GM19043 (cell line): Measurements from ENCODE around the gene ATRAID.
"Not testable (repeated sequence)": the region's sequence is repeated elsewhere in the genome, so short reads cannot be mapped to it uniquely, and the experiment has no call there.

Experiments used
- ATAC-seq: cut with Tn5 transposase; IDR thresholded peaks from one replicate; pipeline ENCODE4 v1.9.1; 2021; ENCODE audit warnings: low read depth; ENCODE audit not compliant: unreplicated experiment

ATRAID gene

DNA sequence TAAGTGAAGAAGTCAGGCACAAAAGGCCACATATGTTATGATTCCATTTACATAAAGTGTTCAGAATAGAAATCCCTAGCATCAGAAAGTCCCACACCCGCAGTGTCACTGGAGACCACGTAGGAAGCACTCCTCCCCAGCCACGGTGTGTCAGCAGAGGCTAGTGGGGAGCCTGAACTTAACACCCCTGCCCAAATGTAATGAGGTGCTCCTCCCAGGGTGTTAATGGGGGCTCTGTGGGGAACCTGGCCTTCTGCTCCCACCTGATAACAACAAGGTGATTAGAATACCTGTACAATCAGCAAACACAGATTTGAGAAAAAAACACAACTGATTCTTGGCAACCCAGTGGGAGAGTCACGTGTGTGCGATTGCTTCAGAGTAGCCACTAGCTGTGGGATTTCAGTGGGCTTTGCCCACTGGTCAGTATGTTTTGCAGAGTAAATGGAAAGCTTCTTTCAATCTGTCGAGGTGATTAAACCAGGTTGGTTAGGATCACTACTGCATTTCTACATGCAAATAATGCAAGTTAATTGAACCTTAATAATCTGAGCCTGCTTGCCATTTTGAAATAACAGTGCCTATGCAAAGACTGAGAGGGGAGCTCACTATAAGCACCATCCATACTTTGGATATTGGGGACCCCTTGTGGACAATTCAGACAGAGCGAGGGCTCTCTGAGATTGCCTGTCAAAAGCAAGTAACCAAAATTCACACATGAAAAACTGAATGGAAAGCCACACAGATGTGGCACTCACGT is 20.6 kb upstream of the ATRAID start:
- ATAC-seq, result no peak

GRCh38 chr2:27194538-27195354 is 17.1 kb upstream of the ATRAID start:
- no peak for ATAC-seq

DNA sequence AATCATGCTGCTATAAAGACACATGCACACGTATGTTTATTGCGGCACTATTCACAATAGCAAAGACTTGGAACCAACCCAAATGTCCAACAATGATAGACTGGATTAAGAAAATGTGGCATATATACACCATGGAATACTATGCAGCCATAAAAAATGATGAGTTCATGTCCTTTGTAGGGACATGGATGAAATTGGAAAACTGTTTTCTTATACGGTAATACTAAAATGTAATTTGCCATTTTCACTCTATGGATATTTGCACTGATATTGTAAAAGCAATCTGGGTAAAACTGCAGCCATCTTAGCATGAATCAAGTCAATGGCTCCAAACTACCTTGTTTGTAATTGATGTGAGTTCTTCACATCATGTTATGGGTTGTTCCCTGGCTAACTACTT is 16.0 kb upstream of the ATRAID start:
- not testable (repeated sequence) for ATAC-seq

GRCh38 chr2:27198068-27198467 is 13.8 kb upstream of the ATRAID start:
- ATAC-seq, result not testable (repeated sequence)

- no peak for ATAC-seq
Measured at GRCh38 chr2:27198627-27199026, 13.2 kb upstream of the ATRAID start.

DNA sequence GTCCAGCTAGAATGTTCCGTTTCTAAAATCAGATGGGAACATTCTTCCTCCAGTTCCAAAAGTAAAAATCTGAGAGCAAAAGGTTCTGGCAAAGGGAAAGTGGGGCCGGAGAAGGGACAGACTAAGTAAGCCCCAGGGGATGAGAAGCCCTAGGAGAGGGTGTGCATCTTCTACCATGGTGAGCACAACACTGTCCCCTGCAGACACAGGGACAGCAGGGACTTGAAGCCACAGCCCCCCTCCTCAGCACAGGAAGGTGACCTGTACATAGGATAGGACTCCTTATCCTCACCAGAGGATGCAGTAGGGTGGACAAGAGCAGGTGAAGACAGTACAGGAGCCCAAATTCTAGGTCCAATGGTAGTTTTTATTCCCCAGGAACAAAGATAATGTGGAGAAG is 12.6 kb upstream of the ATRAID start:
- no peak for ATAC-seq

- no peak for ATAC-seq
Measured at GRCh38 chr2:27201675-27202074, 10.2 kb upstream of the ATRAID start.

GRCh38 chr2:27202854-27203253 is 9.0 kb upstream of the ATRAID start:
- ATAC-seq, result no peak

- no peak for ATAC-seq
Measured at GRCh38 chr2:27203741-27204140, 8.1 kb upstream of the ATRAID start.

GRCh38 chr2:27204566-27204965 is 7.3 kb upstream of the ATRAID start:
- ATAC-seq, result no peak

DNA sequence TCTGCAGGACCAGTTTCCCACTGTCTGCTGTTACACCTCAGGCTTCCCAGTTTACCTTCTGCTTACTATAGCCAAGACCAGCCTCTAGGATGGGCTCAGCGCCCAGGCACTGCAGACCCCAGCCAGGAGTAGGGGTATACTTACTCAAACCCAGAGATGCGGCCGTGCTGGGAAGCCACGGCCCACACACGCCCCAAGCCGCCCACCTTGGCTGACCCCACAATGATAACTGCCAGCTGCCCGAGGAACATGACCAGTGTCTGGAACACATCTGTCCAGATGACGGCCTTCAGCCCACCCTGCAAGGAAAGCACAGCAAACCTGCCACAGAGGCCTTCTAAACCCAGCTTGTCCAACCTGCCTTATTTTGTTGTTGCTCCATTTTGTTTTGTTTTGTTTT is 6.6 kb upstream of the ATRAID start:
- ATAC-seq, result no peak

- no peak for ATAC-seq
Measured at GRCh38 chr2:27206346-27206745, 5.5 kb upstream of the ATRAID start.

- no peak for ATAC-seq
Measured at GRCh38 chr2:27208486-27209050, 3.3 kb upstream of the ATRAID start.

DNA sequence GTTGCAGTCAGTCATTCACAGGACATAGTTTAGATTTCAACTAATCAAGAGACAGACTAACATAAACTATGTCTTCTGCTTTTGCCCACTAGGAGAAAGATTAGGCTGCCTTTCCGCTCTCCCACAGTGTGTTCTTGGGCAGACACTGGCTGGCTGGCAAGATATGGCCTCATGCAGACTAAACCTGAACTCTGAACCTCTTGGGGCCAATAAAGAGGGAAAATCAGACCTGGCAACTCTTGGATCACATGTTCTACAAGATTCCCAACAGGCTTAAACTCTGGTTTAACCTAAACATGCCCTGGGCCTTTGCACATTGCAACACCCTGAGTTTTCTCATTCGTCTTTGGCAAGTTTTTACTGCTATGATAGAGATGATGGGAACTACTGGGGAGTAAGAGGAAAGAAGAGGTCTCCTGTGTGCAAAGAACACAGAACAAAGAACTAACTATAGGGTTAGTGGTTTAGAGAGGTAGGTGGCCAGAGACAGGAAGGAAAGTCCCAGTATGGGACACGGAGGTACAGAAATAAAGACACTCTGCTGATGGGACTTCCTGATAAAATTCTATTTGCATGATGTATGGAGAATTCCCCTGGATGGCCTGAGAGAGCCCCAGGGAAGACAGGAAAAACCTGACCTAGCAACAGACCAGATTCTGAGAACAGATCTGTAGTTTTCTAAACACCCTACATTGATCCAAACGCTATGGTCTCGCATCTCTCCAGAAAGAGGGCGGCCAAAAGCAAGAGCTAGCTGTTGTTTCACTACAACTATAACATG is 2.0 kb upstream of the ATRAID start:
- no peak for ATAC-seq

DNA sequence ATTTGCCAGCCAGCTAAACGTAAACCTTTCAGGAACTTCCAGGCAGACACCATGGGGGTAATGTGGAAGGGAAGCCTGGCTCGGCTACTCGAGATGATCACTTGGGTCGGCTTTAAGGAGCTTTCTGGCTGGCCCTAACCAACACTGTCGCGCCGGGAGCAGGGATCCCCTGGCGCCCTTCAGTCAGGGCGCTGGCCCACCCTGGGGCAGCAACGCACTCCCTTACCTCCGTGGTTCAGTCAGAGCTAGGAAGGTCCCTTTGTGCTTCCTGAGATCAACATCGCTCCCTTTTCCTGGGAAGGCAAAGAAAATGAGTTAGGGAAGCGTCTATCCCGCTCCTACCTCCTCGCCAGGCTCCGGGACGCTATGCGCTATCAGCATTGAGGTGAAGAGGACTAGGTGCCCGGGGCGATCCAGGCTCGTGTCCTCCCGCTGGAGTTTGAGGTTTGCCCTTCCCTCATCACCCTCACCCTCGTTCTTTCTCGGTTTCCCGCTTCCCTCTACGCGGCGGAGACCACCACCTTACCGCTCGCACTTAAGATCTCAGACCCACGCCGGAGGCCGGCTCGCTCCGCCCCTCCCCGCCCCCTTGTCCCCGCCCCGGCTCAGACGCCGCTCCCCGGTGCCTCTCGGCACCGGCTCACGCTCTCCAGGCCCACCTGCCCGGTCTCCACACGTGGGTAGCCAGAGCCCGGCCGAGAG is 449 bp upstream of the ATRAID start:
- ATAC-seq, result no peak

DNA sequence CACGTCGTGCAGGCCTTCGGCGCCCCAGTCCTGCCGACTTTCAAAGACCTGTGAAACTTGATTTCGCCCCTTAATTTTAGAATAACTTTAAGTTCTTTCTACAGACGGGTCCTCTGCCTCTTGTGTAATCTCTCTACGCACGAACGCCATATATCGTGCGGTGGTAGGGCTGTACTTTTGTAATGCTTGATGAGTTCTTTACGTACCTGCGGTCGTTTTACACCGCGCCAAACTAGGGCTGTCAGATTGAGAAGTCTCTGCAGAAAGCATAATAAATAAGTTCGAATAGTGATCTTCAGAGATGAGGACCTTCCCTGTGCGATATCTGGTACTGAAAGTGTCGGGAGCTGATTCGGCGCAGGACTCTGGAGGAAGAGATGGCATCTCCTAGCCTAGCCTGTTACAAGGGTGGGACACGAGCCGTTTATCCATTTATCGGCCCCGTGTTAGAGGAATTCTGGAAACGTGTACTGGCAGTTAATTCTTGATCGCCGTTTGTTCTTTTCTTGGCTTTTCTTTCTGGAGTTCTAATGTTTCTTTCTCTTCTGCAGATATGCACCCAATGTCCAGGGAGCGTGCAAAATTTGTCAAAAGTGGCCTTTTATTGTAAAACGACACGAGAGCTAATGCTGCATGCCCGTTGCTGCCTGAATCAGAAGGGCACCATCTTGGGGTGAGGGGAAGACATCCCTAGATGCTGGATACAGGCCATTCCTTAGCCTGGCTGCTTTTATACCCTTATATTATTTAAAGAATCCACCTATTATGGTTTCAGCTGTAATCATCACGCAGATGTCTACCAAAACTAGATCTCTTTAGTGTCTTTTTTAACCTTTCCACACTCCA is 1.0 kb downstream of the ATRAID start:
- ATAC-seq, result no peak

- no peak for ATAC-seq
Measured at GRCh38 chr2:27214941-27215340, 3.1 kb downstream of the ATRAID start.

DNA sequence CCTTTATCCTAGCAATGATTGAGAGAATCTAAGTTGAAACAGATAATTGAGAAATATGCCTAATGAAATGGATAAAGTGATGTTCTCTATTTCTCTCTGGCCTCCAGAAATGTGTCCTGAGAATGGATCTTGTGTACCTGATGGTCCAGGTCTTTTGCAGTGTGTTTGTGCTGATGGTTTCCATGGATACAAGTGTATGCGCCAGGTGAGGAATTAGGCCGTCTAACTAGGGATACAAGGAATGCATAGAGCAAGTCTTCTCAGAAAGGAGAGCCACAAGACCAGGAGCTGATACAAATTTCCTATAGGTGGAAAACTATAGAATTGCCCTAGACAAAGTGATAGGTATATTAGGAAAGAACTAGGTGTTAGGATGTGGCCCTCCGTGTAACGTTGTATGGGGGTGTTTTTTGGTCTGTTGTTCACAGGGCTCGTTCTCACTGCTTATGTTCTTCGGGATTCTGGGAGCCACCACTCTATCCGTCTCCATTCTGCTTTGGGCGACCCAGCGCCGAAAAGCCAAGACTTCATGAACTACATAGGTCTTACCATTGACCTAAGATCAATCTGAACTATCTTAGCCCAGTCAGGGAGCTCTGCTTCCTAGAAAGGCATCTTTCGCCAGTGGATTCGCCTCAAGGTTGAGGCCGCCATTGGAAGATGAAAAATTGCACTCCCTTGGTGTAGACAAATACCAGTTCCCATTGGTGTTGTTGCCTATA is 4.7 kb downstream of the ATRAID start:
- no peak for ATAC-seq
